HCT116 (cell line): ENCODE results near the gene TAS1R1. TPM values are rescaled to one million over a fixed set of nuclear protein-coding genes. Genes with fewer than 3 reads are reported as not detected.

ENCODE experiments used
- ATAC-seq: fragments of 200-7000 bp; cut with Tn5 transposase; 2 replicates; pipeline ENCODE4 v1.9.1; 2020; ENCODE audit warnings: mild to moderate bottlenecking, moderate library complexity
- BruUV-seq: library from RNA; stranded (reverse); fragments of 400-500 nt; replicated peaks from 2 replicates; lab custom pipeline; 2021; lab: Mats Ljungman, UMichigan
- CTCF ChIA-PET: fragments of 300-600 bp; sonication (Branson Sonifier 250); formaldehyde crosslinking; loops from one replicate; lab custom pipeline; 2021; ENCODE audit warnings: antibody characterized with exemption; lab: Charles Lee
- POLR2A ChIA-PET: fragments of 300-600, 350-600 bp; sonication (Branson Sonifier 250); formaldehyde crosslinking; loops from one replicate; lab custom pipeline; 2021; ENCODE audit warnings: antibody characterized with exemption; lab: Charles Lee
- RAD21 ChIA-PET, 2 experiments: fragments of 300-600 bp; sonication (Branson Sonifier 250); formaldehyde crosslinking; loops; one replicate each; lab custom pipeline; 2023; ENCODE audit warnings: low total read pairs in 2 of 2; ENCODE audit not compliant: uncharacterized antibody in 2 of 2, unreplicated experiment in 2 of 2, low non-redundant PET in 1 of 2; lab: Charles Lee
- DNase-seq: peaks from one replicate; pipeline ENCODE4 v3.0.0-alpha.2; 2010; ENCODE audit warnings: low read depth, low spot score
- H2AFZ ChIP-seq: fragments of 200-600 bp; shearing (Covaris generic), sonication (generic); 2 replicates; pipeline ENCODE4 v1.6.1; 2017; ENCODE audit warnings: low read depth, mixed run types, mixed read lengths, antibody characterized with exemption, low read length; ENCODE audit not compliant: poor library complexity, severe bottlenecking
- H3K27ac ChIP-seq: 2 replicates; pipeline ENCODE4 v1.5.1; 2012; ENCODE audit warnings: low read depth, low read length
- H3K27me3 ChIP-seq: fragments of 200-600 bp; sonication (generic); 2 replicates; pipeline ENCODE4 v1.6.1; 2016; ENCODE audit warnings: mixed run types, low read length, mixed read lengths; ENCODE audit not compliant: insufficient read depth
- H3K36me3 ChIP-seq, 2 experiments: fragments of 200-500 bp in 1 of 2; fragments of 200-600 bp in 1 of 2; sonication (Bioruptor generic) in 1 of 2; sonication (generic) in 1 of 2; 2 replicates each; pipeline versions ENCODE4 v1.5.1 to v1.6.1; 2014 to 2016; ENCODE audit warnings: low read length in 2 of 2, inconsistent platforms in 1 of 2, mixed read lengths in 1 of 2, mixed run types in 1 of 2; ENCODE audit not compliant: insufficient read depth in 2 of 2, control insufficient read depth in 1 of 2
- H3K4me1 ChIP-seq, 2 experiments: fragments of 200-600 bp in 1 of 2; sonication (generic) in 1 of 2; 2 replicates each; pipeline versions ENCODE4 v1.5.1 to v1.6.1; 2012 to 2017; ENCODE audit warnings: low read length in 2 of 2, inconsistent platforms in 1 of 2, mild to moderate bottlenecking in 1 of 2, mixed read lengths in 1 of 2, mixed run types in 1 of 2, moderate library complexity in 1 of 2; ENCODE audit not compliant: insufficient read depth in 2 of 2, control insufficient read depth in 1 of 2
- H3K4me2 ChIP-seq: fragments of 200-600 bp; sonication (generic); 2 replicates; pipeline ENCODE4 v1.6.1; 2017; ENCODE audit warnings: mixed run types, low read length, mixed read lengths
- H3K4me3 ChIP-seq, 2 experiments: fragments of 200-600 bp in 1 of 2; sonication (generic) in 1 of 2; replicated peaks in 1 of 2; 2 replicates each; pipeline ENCODE4 v1.5.1; 2011 to 2016; ENCODE audit warnings: low read length in 2 of 2, control low read depth in 1 of 2, low read depth in 1 of 2, mild to moderate bottlenecking in 1 of 2, mixed read lengths in 1 of 2, mixed run types in 1 of 2
- H3K79me2 ChIP-seq: fragments of 200-600 bp; sonication (generic); 2 replicates; pipeline ENCODE4 v1.6.1; 2017; ENCODE audit warnings: mild to moderate bottlenecking, mixed run types, low read length, moderate library complexity, mixed read lengths; ENCODE audit not compliant: insufficient read depth
- H3K9ac ChIP-seq: fragments of 200-600 bp; sonication (generic); 2 replicates; pipeline ENCODE4 v1.6.1; 2016; ENCODE audit warnings: low read length, mixed read lengths
- H3K9me2 ChIP-seq: fragments of 200-600 bp; sonication (generic), shearing (Covaris generic); 2 replicates; pipeline ENCODE4 v1.6.1; 2017; ENCODE audit warnings: mixed run types, mild to moderate bottlenecking, moderate library complexity; ENCODE audit not compliant: insufficient read depth
- H3K9me3 ChIP-seq, 2 experiments: fragments of 200-500 bp in 1 of 2; fragments of 200-600 bp in 1 of 2; sonication (Bioruptor generic) in 1 of 2; sonication (generic) in 1 of 2; 2 replicates each; pipeline ENCODE4 v1.6.1; 2014 to 2017; ENCODE audit warnings: low read length in 2 of 2, mixed read lengths in 2 of 2, inconsistent platforms in 1 of 2, low read depth in 1 of 2, mild to moderate bottlenecking in 1 of 2, mixed run types in 1 of 2, moderate library complexity in 1 of 2; ENCODE audit not compliant: control insufficient read depth in 1 of 2, insufficient read depth in 1 of 2
- H4K20me1 ChIP-seq: fragments of 200-600 bp; sonication (generic), shearing (Covaris generic); 2 replicates; pipeline ENCODE4 v1.6.1; 2017; ENCODE audit warnings: mixed run types, mild to moderate bottlenecking, moderate library complexity; ENCODE audit not compliant: insufficient read depth
- CEBPB ChIP-seq: IDR thresholded peaks from 2 replicates; pipeline ENCODE4 v1.6.1; 2012; ENCODE audit warnings: low read depth
- ELF1 ChIP-seq: IDR thresholded peaks from 2 replicates; pipeline ENCODE4 v1.6.1; 2012; ENCODE audit warnings: low read depth, borderline replicate concordance
- EZH2 ChIP-seq: fragments of 200-600 bp; sonication (generic); IDR thresholded peaks from 2 replicates; pipeline ENCODE4 v1.6.1; 2017; ENCODE audit warnings: antibody characterized with exemption, mixed run types
- JUND ChIP-seq: IDR thresholded peaks from 2 replicates; pipeline ENCODE4 v1.6.1; 2012
- POLR2A ChIP-seq: IDR thresholded peaks from 2 replicates; pipeline ENCODE4 v1.7.0; 2011; ENCODE audit warnings: borderline replicate concordance; ENCODE audit not compliant: insufficient read depth, insufficient read length; ENCODE audit errors: extremely low read depth
- POLR2AphosphoS5 ChIP-seq: IDR thresholded peaks from 2 replicates; pipeline ENCODE4 v1.6.1; 2011; ENCODE audit warnings: mild to moderate bottlenecking, low read depth, low read length, moderate library complexity
- SIN3A ChIP-seq: IDR thresholded peaks from 2 replicates; pipeline ENCODE4 v1.6.1; 2012; ENCODE audit warnings: low read depth
- SP1 ChIP-seq: IDR thresholded peaks from 2 replicates; pipeline ENCODE4 v1.6.1; 2012; ENCODE audit warnings: low read depth
- SRF ChIP-seq: IDR thresholded peaks from 2 replicates; pipeline ENCODE4 v1.6.1; 2012; ENCODE audit warnings: low read depth
- TCF7L2 ChIP-seq: IDR thresholded peaks from 2 replicates; pipeline ENCODE4 v1.7.0; 2011; ENCODE audit warnings: borderline replicate concordance, inconsistent platforms; ENCODE audit not compliant: insufficient read depth, insufficient read length; ENCODE audit errors: extremely low read depth
- YY1 ChIP-seq: IDR thresholded peaks from 2 replicates; pipeline ENCODE4 v1.6.1; 2011; ENCODE audit warnings: low read length, low read depth, moderate library complexity, mild to moderate bottlenecking; ENCODE audit not compliant: insufficient replicate concordance; ENCODE audit errors: extremely low read depth
- ZFX ChIP-seq: fragments of 450-650 bp; IDR thresholded peaks from 2 replicates; pipeline ENCODE4 v1.6.1; 2017
- intact Hi-C: fragments of 100-400 bp; cut with micrococcal nuclease; formaldehyde crosslinking; loops from 2 replicates; pipeline ENCODE4 v1.10.0; 2022
- total RNA-seq: library from RNA; stranded (reverse); gene quantifications from one replicate; pipeline ENCODE4 v1.2.1, GENCODE V29; 2021; ENCODE audit not compliant: unreplicated experiment
- TF ChIP-seq, protein P1 (sequence below): IDR thresholded peaks from 2 replicates; pipeline ENCODE4 v1.6.1; 2012; ENCODE audit warnings: low read depth
- TF ChIP-seq, protein P2 (sequence below): IDR thresholded peaks from 2 replicates; pipeline ENCODE4 v1.6.1; 2012
- TF ChIP-seq, protein P3 (sequence below): IDR thresholded peaks from 2 replicates; pipeline ENCODE4 v1.6.1; 2012

TAS1R1 gene
- total RNA-seq, 1 experiment from 2014 or later: not detected

DNA sequence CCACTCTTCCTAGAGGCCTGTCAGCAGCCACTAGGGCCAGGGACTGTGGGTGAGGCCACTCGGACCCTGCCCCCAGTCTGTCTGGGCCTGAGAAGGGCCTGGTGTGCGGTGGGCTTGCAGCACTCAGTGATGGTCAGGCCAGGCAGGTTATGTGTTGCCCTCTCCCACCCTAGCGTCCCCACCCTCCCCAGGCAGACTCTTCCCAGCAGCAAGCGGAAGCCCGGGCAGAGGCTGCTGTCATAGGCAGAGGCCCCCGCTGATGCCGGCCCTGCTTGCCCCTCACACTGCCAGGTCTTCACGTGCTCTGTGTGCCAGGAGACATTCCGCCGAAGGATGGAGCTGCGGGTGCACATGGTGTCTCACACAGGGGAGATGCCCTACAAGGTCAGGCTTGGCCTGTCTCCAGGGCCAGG is 31.3 kb downstream of the TAS1R1 start:
- intact Hi-C loops: no loop called here
- no peak overlapping the region for H3K9ac ChIP-seq
- no peaks in the 10 kb centered on the region for H3K27me3 ChIP-seq
- no TSS peak for BruUV-seq
- peaks cover 0 to 7% of the 10 kb centered on the region in 2 experiments; a peak in 1 of 4 replicates for H3K4me1 ChIP-seq
- no peaks in the 10 kb centered on the region for H3K9me2 ChIP-seq
- H4K20me1 ChIP-seq: no peaks in the 10 kb centered on the region
- no peak for DNase-seq
- H3K79me2 ChIP-seq: peaks cover 15% of the 10 kb centered on the region; the same call in 1 of the 2 replicates
- no peak overlapping the region for H3K4me2 ChIP-seq
- ChIA-PET RAD21 (no interaction called here), CTCF (no interaction called here), POLR2A (no interaction called here)
- no peak overlapping the region for H3K4me3 ChIP-seq
- no peak overlapping the region for H2AFZ ChIP-seq
- H3K36me3 ChIP-seq: peaks cover 11% of the 10 kb centered on the region in 2 experiments; a peak in 3 of 4 replicates
- ATAC-seq: no peak
- TF ChIP-seq EZH2 (no peak), YY1 (no peak), SRF (no peak), CEBPB (no peak), ELF1 (no peak), SIN3A (no peak)
- H3K27ac ChIP-seq: no peak overlapping the region
- H3K9me3 ChIP-seq: no peaks in the 10 kb centered on the region

- Histone ChIP-seq H4K20me1 (no peaks in the 10 kb centered on the region), H3K36me3 (peaks cover 9 to 20% of the 10 kb centered on the region in 2 experiments; a peak in 3 of 4 replicates), H3K9me3 (no peaks in the 10 kb centered on the region), H3K9ac (no peak overlapping the region), H3K79me2 (peaks cover 10% of the 10 kb centered on the region; the same call in 1 of the 2 replicates), H3K4me3 (no peak overlapping the region), H3K4me1 (no peaks in the 10 kb centered on the region), H3K4me2 (no peak overlapping the region), H2AFZ (no peak overlapping the region), H3K27ac (no peak overlapping the region; the same call in 1 of the 2 replicates), H3K9me2 (no peaks in the 10 kb centered on the region), H3K27me3 (no peaks in the 10 kb centered on the region)
- ChIA-PET POLR2A (no interaction called here), RAD21 (no interaction called here), CTCF (no interaction called here)
- DNase-seq: no peak
- ATAC-seq: no peak
- BruUV-seq: no TSS peak
- intact Hi-C loops: no loop called here
- TF ChIP-seq POLR2A: no peak
- TF ChIP-seq ELF1: no peak
- TF ChIP-seq SRF: no peak
- no peak for TF ChIP-seq ZFX
- no peak for TF ChIP-seq POLR2AphosphoS5
- TF ChIP-seq, protein P1, sequence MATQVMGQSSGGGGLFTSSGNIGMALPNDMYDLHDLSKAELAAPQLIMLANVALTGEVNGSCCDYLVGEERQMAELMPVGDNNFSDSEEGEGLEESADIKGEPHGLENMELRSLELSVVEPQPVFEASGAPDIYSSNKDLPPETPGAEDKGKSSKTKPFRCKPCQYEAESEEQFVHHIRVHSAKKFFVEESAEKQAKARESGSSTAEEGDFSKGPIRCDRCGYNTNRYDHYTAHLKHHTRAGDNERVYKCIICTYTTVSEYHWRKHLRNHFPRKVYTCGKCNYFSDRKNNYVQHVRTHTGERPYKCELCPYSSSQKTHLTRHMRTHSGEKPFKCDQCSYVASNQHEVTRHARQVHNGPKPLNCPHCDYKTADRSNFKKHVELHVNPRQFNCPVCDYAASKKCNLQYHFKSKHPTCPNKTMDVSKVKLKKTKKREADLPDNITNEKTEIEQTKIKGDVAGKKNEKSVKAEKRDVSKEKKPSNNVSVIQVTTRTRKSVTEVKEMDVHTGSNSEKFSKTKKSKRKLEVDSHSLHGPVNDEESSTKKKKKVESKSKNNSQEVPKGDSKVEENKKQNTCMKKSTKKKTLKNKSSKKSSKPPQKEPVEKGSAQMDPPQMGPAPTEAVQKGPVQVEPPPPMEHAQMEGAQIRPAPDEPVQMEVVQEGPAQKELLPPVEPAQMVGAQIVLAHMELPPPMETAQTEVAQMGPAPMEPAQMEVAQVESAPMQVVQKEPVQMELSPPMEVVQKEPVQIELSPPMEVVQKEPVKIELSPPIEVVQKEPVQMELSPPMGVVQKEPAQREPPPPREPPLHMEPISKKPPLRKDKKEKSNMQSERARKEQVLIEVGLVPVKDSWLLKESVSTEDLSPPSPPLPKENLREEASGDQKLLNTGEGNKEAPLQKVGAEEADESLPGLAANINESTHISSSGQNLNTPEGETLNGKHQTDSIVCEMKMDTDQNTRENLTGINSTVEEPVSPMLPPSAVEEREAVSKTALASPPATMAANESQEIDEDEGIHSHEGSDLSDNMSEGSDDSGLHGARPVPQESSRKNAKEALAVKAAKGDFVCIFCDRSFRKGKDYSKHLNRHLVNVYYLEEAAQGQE: no peak
- TF ChIP-seq, protein P2, sequence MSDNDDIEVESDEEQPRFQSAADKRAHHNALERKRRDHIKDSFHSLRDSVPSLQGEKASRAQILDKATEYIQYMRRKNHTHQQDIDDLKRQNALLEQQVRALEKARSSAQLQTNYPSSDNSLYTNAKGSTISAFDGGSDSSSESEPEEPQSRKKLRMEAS: no peak
- no peak for TF ChIP-seq JUND
- TF ChIP-seq, protein P3, sequence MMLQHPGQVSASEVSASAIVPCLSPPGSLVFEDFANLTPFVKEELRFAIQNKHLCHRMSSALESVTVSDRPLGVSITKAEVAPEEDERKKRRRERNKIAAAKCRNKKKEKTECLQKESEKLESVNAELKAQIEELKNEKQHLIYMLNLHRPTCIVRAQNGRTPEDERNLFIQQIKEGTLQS: no peak
- no peak for TF ChIP-seq SP1
- no peak for TF ChIP-seq TCF7L2
Measured at GRCh38 chr1:6587261-6588005, 32.3 kb downstream of the TAS1R1 start.
